ENCODE data around the gene TMEM161A.

TMEM161A gene

DNA sequence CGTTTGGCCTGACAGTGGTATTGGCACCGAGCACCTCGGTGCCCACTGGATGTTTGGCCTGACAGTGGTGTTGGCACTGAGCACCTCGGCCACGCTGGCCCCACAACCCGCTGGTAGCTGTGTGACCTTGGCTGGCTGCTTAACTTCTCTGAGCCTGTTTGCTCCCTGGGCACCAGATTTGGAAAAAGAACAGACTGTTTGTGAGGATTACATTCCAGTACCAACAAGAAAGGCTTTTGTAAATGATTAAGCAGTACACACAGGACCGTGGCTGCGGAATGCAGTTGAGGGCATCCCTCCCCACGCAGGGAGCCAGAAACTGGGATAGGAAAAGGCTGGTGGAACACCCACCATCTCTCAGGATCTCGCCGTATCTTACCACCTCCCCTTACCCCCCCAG lies 42.6 kb downstream of the TMEM161A start:
- DNase-seq = no peak

DNA sequence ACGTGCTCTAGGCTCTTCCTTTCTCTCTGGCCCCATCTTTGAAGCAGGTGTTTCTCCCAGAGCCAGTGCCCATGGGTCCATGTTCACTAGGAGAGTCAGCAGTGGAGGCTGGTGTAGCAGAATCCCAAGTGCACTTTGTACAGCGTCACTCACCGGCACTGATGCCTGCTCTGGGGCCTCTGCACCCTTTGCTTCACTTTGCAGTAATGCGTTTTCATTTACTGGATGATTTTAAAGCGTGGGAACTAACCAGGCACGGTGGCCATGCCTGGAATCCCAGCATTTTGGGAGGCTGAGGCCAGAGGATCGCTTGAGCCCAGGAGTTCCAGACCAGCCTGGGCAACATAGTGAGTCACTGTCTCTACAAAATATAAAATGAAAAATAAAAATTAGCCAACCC lies 43.8 kb downstream of the TMEM161A start:
- DNase-seq = no peak

GRCh38 chr19:19087676-19088075 lies 50.6 kb downstream of the TMEM161A start:
- no peak for DNase-seq

DNA sequence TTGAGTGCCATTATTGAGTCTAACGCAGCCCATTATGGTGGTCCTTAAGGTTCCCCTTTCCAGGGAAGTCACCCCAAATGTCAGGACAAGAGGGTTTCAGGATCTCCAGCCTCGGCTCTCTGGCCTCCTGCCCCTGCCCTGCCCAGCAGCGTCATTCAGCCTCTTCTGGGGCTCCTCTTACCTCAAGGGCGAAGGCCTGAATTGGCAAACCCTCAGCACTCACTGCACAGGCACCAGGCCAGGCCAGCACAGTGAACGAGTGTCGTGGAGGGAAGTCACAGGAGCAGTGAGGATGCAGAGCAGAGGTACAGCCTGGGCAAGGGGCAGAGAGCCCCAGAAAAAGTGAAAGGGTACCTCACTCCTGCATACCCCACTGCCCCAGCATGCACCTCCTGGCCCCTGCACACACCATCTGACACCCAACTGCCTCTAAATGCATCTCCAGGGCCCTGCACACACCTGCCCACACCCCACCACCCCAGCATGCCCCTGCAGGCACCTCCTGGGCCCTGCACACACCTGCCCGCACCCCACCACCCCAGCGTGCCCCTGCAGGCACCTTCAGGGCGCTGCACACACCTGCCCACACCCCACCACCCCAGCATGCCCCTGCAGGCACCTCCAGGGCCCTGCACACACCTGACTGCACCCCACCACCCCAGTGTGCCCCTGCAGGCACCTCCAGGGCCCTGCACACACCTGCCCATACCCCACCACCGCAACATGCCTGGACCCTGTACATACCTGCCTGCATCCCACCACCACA lies 54.7 kb downstream of the TMEM161A start:
- DNase-seq = no peak

DNA sequence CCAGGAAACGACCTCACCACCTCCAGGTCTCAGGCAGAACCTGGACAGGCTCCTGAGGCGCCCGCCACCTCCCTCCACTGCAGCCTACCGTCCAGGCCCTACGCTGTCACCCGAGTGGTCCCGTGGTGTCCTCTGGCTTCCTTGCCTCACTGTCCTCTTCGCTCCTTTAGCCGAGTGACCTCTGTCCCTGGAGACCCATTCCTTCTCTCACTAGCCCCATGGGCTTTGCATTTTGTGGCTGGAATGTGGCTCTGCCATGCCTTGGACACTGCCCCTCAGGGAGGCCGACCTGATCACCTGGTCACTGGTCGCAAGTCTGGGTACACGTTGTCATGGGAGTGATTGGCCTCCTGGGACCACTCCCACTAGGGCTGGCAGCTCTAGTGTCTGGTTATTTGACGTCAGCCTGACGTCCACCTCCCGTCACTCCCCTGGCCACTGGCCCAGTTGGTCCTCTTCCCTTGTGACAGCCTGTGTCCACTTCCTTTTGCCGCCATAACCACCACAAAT lies 56.6 kb downstream of the TMEM161A start:
- no peak for DNase-seq

GRCh38 chr19:19079571-19079970 lies 58.7 kb downstream of the TMEM161A start:
- no peak for DNase-seq

GRCh38 chr19:19078801-19079200 lies 59.5 kb downstream of the TMEM161A start:
- no peak for DNase-seq

- no peak for DNase-seq
Observed at GRCh38 chr19:19077103-19077502, 61.2 kb downstream of the TMEM161A start.

GRCh38 chr19:19076476-19076875 lies 61.8 kb downstream of the TMEM161A start:
- DNase-seq = no peak

DNA sequence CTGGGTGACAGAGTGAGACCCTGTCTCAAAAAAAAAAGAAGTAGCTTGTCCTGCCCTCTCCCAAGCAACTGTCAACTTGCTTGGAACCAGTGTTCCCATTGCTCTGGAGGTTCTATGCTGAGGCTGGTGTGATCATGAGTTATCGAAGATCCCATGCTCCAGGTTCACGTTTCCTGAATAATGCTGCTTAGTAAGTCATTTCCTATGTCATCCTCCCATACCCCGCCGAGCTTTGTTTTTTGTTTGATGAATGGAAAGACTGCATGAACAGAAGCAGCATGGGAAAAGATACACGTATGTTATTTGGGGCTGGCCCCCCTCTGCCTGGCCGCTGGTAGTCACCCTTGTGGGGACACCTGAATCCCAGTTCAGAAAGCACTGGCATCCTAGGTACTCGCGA lies 63.2 kb downstream of the TMEM161A start:
- DNase-seq = no peak

DNA sequence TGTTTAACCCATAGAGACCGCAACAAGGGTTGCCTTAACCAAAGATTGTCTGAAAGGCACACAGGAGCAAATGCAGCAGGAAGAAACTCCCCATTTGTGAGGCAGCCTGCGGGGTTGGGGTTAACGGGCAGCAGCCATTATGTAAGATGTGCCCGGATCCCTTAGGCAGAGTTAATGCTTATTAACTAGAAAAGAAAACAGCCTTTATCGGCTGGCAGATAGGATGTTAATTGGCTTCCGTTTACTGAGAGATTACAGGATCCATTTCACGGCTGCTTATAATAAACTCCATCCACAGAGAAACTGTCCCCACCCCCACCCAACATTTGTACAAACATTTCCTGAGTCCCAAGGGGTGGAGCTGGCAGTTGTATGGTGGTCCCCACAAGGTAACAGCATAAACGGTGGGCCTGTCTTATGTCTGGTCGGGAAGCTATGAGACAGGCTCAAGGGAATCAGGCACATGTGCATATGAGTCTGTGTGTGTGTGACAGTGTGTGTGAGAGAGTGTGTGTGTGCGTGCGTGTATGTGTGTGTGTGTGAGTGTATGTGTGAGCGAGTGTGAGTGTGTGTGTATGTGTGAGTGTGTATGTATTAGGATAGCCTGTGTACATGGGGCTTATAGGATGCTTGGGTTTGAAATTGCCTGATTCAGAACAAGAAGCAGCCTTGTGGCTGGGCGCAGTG lies 63.9 kb downstream of the TMEM161A start:
- DNase-seq = no peak

- no peak for DNase-seq
Observed at GRCh38 chr19:19071897-19072296, 66.4 kb downstream of the TMEM161A start.
